ENCODE measurements around the gene TSPAN4. TPM values are rescaled to one million over a fixed set of nuclear protein-coding genes. Genes with fewer than 3 reads are reported as not detected.
A peak's percentile ranks its signal among the peaks of the same experiment; 100 is the strongest.

TSPAN4 gene
- total RNA-seq, 1 donor, result 164 TPM

- DNase-seq (ENCODE audit: low read depth), result no peak
- TF ChIP-seq, protein P1, sequence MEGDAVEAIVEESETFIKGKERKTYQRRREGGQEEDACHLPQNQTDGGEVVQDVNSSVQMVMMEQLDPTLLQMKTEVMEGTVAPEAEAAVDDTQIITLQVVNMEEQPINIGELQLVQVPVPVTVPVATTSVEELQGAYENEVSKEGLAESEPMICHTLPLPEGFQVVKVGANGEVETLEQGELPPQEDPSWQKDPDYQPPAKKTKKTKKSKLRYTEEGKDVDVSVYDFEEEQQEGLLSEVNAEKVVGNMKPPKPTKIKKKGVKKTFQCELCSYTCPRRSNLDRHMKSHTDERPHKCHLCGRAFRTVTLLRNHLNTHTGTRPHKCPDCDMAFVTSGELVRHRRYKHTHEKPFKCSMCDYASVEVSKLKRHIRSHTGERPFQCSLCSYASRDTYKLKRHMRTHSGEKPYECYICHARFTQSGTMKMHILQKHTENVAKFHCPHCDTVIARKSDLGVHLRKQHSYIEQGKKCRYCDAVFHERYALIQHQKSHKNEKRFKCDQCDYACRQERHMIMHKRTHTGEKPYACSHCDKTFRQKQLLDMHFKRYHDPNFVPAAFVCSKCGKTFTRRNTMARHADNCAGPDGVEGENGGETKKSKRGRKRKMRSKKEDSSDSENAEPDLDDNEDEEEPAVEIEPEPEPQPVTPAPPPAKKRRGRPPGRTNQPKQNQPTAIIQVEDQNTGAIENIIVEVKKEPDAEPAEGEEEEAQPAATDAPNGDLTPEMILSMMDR (IDR thresholded peaks at IDR 0.05; ENCODE audit: insufficient read depth, low read length), result no peak
- H3K4me3 ChIP-seq (ENCODE audit: low read depth, low read length), result no peak overlapping the region
These were observed 61.7 kb downstream of the TSPAN4 start for GRCh38 chr11:904380-904779.

- no peak overlapping the region for H3K4me3 ChIP-seq (ENCODE audit: low read depth, low read length)
- no peak for DNase-seq (ENCODE audit: low read depth)
These were observed 63.3 kb downstream of the TSPAN4 start for GRCh38 chr11:905952-906351.

GRCh38 chr11:907668-908067, 65.0 kb downstream of the TSPAN4 start:
- TF ChIP-seq, protein P1 (IDR thresholded peaks at IDR 0.05; ENCODE audit: insufficient read depth, low read length), result no peak
- H3K4me3 ChIP-seq (ENCODE audit: low read depth, low read length), result no peak overlapping the region
- no peak for DNase-seq (ENCODE audit: low read depth)

More at GRCh38 chr11:905952-906351, 63.3 kb downstream of the TSPAN4 start:
- TF ChIP-seq, protein P1 (IDR thresholded peaks at IDR 0.05; ENCODE audit: insufficient read depth, low read length), result no peak

DNA sequence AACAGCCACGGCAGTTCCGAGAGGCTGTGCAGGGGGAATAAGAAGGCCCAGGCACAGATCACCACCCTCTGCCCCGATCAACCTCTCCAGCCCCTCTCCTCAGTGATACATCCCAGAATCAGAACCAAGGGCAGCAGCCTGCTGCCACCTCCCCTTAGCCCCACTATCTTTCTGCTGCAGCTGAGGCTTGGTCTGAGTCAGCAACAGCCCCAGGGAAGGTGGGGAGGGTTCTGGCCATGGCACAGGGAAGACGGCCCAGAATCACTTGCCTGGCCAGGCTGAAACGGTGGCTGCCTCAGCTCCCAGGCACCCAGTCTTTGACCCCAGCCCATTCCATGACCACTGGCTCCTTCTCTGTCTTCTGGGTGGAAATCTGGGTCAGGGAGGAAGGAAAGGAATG, 65.6 kb downstream of the TSPAN4 start:
- H3K4me3 ChIP-seq (ENCODE audit: low read depth, low read length), result no peak overlapping the region
- TF ChIP-seq, protein P1 (IDR thresholded peaks at IDR 0.05; ENCODE audit: insufficient read depth, low read length), result no peak
- no peak for DNase-seq (ENCODE audit: low read depth)

GRCh38 chr11:909406-909805, 66.8 kb downstream of the TSPAN4 start:
- TF ChIP-seq, protein P1 (IDR thresholded peaks at IDR 0.05; ENCODE audit: insufficient read depth, low read length), result no peak
- no peak for DNase-seq (ENCODE audit: low read depth)
- peak overlapping the region; percentile 82 for H3K4me3 ChIP-seq (ENCODE audit: low read depth, low read length)

DNA sequence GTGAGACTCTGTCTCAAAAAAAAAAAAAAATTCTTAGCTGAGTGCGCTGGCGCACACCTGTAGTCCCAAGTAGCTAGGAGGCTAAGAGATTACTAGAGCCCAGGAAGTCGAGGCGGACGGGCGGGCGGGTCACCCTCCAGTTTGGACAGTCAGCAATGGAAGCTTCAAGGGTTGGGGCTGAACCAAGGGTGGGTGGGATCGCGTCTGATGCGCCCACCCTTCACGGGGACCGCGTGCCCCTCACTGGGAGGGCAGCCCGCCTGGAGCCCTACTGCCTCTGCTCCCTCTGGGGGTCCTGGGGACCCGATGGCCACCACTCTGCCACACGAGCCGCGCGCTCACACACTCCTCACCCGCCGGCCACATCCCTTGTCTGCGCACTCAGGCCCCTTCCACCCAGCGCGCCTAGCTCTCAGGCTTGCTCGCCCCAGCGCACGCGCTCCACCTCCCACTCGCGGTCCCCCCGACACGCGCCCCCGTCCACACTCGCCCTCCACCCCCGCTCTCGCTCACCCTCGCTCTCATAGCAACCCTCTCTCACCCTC, 67.5 kb downstream of the TSPAN4 start:
- peak overlapping the region; percentile 82 for H3K4me3 ChIP-seq (ENCODE audit: low read depth, low read length)
- no peak for DNase-seq (ENCODE audit: low read depth)
- TF ChIP-seq, protein P1 (IDR thresholded peaks at IDR 0.05; ENCODE audit: insufficient read depth, low read length), result no peak

DNA sequence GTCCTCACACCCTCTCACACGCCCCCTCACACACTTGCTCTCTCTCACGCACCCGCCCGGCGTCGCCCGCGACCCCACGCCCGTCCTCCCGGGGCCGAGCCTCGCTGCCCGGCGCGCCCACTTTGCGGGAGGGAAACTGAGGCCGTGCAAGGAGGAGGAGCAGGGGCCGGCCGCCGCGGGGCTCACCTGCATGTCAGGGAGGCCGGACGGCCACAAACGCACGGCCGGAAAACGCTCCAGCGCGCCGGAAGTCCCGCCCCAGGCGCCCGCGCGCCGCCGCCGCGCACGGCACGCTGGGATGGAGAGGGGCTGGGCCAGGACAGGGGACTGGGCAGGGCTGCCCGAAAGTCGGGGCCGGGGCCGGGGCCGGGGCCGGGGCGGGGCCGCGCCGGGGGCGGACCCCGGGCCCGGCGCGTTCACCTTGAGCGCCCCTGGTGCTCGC, 68.0 kb downstream of the TSPAN4 start, which contains the start of gene CHID1:
Gene CHID1, minus strand, starts transcription at position 222 of the 442 bp plus-strand sequence. CDS start 5,994 bp downstream, outside the sequence.
- H3K4me3 ChIP-seq (ENCODE audit: low read depth, low read length), result peak within 1 kb of the TSS; percentile 82
- TF ChIP-seq, protein P1 (IDR thresholded peaks at IDR 0.05; ENCODE audit: insufficient read depth, low read length), result no peak
- peak; percentile 64 for DNase-seq (ENCODE audit: low read depth)
